HG03469 (cell line): ENCODE measurements around the gene TBC1D22A.
"Not testable (repeated sequence)": the region's sequence is repeated elsewhere in the genome, so short reads cannot be mapped to it uniquely, and the experiment has no call there.

Experiments used
- ATAC-seq: cut with Tn5 transposase; IDR thresholded peaks from one replicate; pipeline ENCODE4 v1.9.1; 2021; ENCODE audit warnings: mild to moderate bottlenecking, moderate library complexity, moderate number of reproducible peaks; ENCODE audit not compliant: unreplicated experiment

TBC1D22A gene

DNA sequence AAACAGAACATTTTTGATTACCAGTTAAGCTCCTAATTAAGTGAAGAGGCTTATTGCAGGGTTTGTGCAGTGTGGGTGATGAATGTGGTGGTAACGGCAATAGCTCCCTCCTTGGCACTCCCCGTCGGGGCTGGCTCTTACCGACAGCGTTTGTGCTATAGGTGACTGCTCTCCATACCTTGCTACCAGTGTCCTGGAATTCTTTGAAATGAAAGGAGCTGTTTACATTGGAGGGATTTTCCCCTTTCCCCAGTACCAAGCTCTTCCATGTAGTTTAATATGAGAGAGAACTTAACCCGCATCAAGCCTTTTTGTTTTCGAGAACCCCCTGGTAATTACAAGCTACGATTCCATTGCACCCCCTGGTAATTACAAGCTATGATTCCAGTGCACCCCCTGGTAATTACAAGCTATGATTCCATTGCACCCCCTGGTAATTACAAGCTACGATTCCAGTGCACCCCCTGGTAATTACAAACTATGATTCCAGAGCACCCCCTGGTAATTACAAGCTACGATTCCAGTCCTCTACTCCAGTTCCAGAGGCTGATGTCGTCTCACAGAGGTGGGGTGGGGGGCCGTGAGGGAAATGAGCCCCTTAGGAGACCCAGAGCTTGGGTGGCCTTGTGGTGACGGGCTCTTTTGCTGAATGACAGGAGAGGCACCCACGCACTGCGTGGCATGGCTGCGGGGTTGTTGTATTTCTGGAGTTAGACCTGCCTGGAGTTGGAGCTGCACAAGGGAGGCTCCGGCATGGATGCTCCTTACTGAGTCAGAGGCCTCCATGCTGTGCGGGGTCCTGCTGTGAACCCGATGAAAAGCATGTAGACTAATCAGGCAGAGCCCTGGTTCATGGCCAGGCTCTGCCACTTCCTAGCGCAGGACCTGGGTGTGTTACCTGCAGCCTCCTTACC is 205.3 kb downstream of the TBC1D22A start:
- ATAC-seq: no peak

DNA sequence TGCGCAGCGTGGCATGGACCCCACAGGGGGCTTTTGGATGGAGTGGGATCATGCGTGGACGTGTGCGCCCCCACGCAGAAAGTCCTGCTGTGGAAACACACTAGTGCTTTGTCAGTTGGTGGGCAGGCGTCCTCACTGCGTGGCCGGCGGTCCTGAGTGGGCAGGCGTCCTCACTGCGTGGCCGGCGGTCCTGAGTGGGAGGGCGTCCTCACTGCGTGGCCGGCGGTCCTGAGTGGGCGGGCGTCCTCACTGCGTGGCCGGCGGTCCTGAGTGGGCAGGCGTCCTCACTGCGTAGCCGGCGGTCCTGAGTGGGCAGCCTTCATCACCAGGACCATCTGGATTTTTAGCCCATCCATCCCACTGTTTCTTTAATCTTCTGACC is 205.9 kb downstream of the TBC1D22A start:
- no peak for ATAC-seq

DNA sequence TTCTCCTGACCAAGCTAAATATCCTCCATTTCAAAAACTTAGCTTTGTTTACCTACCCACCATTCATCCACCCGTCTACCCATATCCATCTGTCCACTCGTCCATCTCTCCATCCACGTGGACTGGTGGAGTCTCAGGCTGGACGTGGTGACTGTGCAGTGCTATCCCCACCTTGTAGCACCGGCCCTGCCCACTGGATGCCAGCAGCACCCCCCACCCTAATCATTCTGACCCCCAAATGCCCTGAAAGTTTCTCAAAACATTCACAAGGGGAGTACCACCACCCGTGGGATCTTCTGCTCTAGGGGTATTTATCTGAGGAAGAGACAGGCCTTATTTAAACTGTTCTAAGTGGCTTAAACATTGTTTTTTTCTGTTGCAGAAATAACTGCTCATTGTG is 206.4 kb downstream of the TBC1D22A start:
- ATAC-seq: no peak

DNA sequence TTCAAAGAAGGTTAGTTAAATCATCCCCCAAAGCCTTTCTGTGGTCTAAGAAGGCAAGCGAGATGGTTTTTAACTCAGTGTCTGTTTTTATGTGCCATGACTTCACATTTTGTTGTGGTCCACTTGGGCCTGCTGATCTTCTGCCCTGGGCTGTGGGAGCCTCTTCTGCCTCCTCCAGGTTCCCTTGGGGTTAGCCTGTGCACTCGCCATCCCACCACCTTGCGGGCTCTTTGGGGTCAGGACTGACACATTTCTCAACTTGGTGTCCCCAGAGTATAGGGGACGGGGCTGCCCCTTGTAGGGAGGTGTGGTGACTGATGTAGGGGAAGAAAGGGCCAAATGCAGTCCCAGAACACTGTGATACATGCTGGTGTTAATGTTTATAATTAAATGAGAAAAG is 207.0 kb downstream of the TBC1D22A start:
- peak; percentile 69 for ATAC-seq

DNA sequence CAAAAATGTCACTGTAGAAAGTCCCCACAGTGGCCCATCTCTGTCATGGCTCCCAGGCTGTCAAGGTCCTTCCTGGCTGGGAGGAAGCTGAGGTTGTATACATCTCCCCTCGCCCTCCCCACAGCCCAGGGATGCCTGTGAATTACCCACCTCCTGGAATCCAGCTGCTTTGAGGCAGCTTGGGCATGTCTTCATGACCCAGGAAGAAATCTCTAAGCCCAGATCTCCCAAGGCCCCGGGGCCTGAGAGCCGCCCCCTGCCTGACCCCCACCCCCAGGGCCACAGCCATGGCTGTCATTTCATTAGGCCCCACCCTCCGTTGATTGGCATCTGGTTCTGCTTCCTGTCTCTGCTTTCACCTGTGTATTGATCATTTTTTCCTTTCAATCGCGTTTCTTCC is 207.5 kb downstream of the TBC1D22A start:
- no peak for ATAC-seq

DNA sequence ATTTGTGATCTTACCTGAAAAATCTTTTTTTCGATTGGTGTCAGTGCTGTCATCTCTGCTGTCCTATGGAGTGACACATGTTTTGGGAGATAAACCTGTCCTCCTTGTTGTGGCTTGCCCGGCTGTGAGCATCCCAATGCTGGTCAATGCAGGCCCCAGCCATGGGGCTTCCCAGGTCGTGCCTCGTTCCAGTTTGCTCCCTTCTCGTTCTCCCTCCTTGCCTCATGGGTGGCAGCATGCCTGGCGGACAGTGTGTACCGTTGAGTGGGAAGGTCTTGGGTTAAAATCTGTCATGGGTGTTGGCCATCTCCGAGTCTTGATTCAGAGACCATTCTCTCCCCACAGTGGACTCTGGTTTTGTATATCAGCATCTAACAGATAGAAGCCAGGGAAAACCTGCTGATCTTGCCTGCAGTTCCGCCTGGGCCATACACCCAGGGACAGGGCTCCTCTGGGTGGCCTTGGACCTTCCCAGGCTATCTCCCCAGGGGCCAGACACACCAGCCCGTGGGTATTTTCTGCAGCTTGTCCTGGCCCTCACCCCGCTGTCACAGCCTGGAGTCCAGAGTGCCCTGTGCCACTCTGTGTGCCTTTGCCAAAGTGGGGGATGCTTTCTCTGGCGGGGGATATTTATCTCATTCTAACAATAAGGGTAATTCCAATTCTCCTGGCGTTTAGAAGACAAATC is 208.1 kb downstream of the TBC1D22A start:
- no peak for ATAC-seq

DNA sequence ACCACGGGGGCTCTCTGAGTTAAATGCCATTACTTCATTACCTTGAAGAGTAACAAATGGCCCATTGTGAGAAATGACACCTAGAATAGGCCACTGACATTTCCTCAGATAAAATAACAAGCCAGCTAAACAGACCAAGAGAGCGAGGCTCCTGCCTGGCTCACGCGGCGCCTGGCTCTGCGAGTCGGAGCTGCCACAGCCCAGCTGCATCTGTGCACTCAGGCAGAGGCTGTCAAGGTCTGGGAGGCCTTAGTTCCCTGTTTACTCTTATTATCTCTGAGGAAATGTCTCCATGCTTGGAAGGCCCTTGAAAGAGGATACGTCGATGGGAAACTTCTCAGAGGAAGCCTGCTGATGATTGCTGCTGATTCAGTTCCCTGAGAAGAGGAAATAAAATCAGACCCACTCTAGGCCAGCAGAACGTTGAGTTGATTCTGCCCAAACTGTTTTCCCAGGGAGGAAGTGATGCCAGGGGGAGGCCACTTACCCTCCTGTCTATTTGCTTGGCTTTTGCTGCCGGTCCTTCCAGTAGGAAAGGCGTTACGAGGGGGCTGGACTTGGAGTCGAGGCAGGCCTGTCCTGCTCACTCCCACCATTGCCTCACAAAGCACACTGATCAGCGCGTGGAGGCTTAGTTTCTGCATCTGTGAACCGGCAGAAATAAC is 208.8 kb downstream of the TBC1D22A start:
- no peak for ATAC-seq

DNA sequence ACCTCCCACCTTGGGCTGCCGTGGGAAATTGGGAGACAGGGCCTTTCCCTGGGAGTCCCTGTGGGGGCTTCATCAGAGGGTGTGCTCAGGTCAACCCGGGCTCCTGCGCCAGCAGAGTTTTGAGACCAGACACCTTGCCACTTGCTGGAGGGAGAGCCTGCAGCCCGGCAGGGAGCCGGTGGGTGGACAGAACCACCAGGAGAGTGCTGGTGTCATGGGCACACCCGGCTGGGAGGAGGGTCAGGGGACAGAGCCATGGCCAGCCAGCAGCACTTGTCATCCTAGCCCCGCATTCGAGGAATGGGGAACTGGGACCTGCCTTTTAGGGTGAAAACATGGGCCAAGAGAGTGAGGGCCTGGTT is 209.3 kb downstream of the TBC1D22A start:
- no peak for ATAC-seq

DNA sequence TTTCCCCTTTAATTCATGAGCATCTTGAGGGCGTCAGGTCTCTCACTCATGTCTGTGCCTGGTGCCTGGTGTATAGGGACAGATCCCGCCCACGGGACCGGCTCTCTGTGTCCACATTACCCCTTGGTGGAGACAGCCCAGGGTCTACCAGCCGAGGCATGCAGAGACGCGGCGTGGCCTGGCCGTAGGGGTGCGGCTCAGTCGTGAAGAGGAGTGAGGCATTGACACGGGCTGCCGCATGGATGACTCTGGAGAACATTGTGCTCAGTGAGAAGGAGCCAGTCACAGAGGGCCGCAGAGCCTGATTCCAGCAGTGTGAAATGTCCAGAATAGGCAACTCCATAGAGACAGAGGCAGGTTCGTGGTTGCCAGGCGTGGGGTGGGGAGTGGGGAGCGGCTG is 209.8 kb downstream of the TBC1D22A start:
- ATAC-seq: no peak

DNA sequence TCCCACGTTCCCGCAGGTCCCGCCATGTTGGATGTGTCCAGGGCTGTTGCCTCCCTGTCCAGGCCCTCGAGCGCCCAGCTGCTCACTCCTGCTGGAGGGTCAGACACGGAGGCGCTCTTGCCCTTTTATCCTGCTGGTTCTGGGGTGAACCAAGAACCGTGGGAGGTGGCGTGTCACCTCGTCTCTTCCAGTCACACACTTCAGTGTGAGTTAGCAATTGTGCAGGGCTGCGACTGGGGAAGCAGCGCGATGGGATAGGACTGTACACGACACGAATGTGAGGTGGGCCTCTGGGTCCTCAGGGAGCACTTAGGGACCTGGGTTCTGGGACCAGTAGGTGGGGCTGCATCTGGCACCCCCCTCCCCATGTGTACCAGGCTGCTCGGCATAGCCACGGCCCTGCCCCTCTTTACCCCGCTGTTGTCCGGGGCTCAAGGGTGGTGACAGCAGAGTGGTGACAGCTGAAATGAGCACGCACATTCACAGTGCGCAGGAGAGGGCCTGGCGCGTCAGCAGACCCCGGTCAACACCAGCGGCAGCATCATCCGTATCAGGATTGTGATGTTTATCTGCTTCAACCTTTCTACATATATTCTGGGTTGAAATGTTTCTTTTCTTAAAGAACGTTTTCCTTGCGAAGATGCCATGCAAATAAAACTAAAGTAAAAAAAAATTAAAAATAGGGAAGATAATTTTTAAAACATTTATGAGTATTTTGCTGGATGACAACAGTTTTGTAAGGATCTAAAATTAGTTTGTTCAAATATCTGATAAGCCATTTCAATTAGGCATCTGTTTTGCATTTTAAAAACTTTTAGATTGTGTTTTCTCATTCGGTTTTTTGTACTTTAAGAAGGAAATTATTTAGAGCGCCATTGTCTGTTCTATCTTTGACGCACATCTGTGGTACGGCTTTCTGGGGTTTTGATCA is 210.7 kb downstream of the TBC1D22A start:
- ATAC-seq: no peak

DNA sequence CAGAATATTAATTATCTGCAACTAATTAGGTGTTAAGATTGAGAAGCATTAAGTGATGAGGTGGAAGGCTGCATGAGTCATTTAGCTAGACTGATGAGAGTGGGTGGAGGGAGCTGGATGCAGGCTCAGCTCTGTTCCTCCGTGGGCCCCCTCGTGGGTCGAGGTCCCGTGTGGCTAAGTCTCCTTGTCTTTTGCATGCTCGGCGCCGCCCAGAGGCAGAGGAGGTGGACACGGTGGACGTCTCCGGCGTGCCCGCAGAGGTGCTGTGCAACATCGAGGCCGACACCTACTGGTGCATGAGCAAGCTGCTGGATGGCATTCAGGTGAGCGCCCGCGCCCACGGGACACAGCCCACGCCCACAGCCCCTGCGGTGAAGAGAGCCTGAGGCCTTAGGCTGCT is 211.6 kb downstream of the TBC1D22A start:
- no peak for ATAC-seq

DNA sequence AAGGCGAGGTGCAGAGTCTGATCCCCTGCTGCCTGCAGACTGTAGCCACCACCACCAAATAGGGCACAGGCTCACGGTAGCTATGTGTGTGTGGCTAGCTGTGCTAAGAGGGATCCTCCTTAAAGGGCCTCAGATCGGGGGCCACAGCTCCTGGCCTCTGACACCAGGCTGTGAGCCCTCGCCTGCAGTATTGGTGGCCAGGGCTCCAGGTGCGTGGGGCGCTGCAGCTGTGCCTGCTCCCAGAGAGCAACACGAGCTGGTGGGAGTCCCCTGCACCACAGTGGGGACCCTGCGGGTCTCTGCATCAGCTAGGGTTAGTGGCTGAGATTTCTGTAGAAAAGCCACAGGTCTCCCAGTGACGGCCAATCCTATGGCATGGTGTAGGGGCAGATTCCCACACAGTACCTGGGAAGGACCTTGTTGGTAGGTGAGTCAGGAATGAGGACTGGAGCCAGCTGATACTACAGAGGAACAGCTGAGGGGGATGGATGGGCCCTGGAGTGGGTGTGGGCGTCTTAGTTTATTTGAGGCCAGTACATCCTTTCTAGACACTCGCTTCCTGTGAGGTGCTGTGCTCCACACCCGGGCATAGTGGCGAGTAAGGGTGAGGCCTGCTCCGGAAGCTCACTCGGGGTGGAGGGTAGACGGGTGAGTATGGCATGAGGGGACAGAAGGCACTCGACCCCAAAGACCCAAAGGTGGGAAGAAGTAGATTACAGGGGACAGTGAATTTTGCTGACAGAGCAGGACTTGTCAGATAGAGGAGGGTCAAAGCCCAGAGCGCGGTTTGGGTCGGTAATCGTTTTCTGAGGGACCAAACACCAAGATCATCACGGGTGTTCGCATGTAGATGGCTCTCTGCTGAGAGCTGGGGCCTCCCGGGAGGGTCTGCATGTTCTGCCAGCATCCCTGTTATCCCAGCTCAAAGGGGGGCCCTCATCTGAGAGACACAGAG is 212.5 kb downstream of the TBC1D22A start:
- ATAC-seq: no peak

DNA sequence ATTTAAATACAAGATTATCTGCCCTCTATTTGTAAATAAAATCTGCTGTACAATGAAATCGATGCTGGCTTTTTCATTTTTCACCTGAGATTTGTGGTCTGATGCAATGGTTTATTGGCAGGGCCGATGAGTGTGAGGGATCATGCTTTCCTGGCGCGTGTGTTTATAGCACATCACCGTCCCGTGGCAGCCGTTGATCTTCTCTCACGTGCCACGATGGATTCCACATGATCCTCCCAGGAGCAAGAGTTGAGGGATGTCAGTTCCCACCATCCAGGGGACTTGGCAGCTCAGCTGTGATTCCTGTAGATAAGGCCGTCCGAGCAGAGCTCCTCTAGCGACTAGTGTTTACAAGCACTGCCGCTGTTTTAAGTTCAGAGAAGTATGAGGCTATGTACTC is 213.7 kb downstream of the TBC1D22A start:
- ATAC-seq: no peak

DNA sequence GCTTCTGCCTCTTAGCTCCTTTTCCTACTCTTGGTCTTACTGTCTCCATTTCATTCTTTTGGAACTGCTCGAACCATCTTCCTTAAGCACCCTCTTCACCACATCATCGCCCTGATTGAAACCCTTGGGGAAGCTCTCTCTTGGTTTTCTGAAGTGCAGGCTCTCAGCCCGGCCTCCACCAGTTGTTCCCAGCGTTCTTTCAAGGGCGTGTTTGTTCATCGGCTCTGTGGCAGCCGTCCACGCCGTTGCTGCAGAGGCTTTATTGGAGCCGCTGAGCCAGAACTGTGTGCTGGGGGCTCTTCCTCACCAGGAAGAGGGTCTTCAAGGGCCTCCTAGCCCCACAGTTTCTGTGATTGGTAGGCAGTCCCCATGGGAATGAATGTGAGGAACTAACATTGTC is 214.1 kb downstream of the TBC1D22A start:
- ATAC-seq: no peak

DNA sequence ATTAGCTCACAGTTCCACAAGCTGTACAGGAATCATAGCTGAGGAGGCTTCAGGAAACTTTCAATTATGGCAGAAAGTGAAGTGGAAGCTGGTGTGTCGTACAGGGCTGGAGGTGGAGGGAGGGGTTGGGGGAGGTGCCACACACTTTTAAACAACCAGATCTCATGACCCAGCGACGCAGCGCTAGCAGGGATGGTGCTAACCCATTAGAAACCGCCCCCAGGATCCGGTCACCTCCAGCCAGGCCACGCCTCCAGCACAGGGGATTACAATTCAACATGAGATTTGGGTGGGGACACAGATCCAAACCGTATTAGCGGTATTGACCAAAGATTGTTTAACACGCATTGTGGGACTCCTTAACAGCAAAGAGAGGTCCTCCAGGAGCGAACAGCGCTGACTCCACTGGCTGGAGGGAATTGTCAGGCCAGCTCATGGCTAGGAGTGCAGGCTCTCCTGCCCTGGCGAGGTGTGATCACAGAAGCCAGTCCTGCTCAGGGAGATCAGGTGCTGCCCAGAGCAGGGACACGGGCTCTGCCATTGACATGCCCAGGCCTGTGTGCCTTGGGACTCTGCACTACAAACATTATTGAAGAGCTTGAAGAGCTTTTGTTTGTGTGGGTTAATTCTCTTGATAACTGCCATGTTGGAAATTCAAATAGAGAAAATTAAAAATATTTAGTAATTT is 215.3 kb downstream of the TBC1D22A start:
- ATAC-seq: no peak

DNA sequence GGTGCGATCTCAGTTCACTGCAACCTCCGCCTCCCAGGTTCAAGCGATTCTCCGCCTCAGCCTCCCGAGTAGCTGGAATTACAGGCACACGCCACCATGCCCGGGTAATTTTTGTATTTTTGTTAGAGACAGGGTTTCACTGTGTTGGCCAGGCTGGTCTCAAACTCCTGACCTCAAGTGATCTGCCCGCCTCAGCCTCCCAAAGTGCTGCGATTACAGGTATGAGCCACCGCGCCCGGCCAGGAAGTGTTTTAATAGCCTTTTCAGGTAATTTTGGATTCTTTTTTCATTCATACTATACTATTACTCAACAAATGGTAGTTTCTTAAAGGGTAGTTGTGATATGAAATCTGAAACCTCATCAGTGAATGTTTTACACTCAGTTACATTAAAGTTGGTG is 216.2 kb downstream of the TBC1D22A start:
- not testable (repeated sequence) for ATAC-seq

DNA sequence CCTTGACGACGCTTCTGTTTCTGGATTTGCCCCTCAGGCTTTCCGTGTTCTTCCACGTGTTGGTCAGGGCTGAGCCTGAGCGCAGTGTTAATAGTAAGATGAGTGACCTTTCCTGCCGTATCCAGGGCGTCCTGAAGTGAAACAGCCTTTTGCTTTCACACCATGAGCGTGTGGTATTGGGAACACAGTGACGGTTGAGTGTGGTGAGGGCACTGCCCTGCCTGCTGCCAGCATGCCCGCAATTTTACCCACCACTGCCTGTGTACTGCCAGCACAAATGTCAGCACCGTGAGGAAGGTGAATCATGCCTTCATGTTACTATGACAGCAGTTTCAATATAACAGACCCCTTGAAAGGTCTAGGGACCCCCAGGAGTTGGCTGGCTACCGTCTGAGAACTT is 217.1 kb downstream of the TBC1D22A start:
- ATAC-seq: no peak

DNA sequence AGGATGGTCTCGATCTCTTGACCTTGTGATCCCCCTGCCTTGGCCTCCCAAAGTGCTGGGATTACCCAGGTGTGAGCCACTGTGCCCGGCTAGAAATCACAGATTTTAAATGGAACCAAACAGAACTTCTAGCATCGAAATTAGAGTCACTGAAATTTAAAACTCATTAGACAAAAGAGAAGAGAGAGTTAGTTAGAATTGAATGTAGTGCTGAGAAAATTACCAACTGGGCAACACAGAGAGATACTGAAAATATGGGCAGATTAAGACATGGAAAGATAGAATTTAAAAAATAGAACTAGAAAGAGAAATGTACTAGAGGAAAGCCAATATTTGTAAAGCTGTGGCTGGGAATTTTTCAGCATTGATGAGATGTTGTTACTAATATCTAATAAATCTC is 217.9 kb downstream of the TBC1D22A start:
- no peak for ATAC-seq

DNA sequence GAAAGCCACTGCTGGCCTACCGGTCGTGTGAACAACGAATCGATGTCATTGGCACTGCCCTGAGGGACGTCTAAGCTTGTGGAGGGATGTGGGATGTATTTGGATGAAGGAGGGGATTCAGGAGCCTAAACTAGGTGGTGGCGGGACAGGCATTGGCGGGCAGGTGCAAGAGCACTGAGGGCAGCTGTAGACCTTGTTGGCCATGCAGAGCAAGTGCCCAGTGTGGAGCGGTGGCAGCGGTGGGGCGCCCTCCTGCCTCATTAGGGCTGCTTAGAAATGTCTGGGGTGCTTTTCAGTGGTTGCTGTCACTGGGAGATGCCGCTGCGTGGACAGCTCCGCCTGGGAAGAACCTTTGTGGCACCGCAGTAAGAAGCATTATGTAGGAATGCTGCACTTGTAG is 220.2 kb downstream of the TBC1D22A start:
- ATAC-seq: no peak
